H1 (cell line): ENCODE data around the gene ABHD2. TPM values are rescaled to one million over a fixed set of nuclear protein-coding genes. Genes with fewer than 3 reads are reported as not detected.

ENCODE experiments used
- CTCF ChIA-PET: fragments of 300-600 bp; sonication (Branson Sonifier 250); formaldehyde crosslinking; loops from one replicate; lab custom pipeline; 2021; ENCODE audit not compliant: partially characterized antibody; lab: Charles Lee
- POLR2A ChIA-PET: fragments of 300-600 bp; sonication (Branson Sonifier 250); formaldehyde crosslinking; loops from one replicate; lab custom pipeline; 2021; ENCODE audit warnings: inconsistent platforms; ENCODE audit not compliant: partially characterized antibody; lab: Charles Lee
- DNase-seq, 2 experiments: peaks; one replicate each; pipeline versions ENCODE4 v3.0.0 to v3.0.0-alpha.2; 2010 to 2022; ENCODE audit warnings: low spot score in 2 of 2, low read depth in 1 of 2, mixed read lengths in 1 of 2
- FAIRE-seq: peaks from 2 replicates; lab custom pipeline; 2011; peaks lifted over from hg19 to GRCh38; lab: Jason Lieb, UNC
- H2AFZ ChIP-seq: 2 replicates; pipeline ENCODE4 v1.8.1; 2012; ENCODE audit warnings: low read length, inconsistent platforms
- H2AK5ac ChIP-seq: 2 replicates; pipeline ENCODE4 v1.6.1; 2013; ENCODE audit warnings: low read depth, low read length
- H2BK120ac ChIP-seq: replicated peaks from 2 replicates; pipeline ENCODE3; 2013; ENCODE audit warnings: low read depth, low read length, inconsistent platforms
- H2BK12ac ChIP-seq: 2 replicates; pipeline ENCODE4 v1.6.1; 2013; ENCODE audit warnings: low read depth, low read length
- H2BK15ac ChIP-seq: 2 replicates; pipeline ENCODE4 v1.6.1; 2013; ENCODE audit warnings: low read length
- H2BK20ac ChIP-seq: 2 replicates; pipeline ENCODE4 v1.6.1; 2013; ENCODE audit warnings: low read length
- H2BK5ac ChIP-seq: 2 replicates; pipeline ENCODE4 v1.6.1; 2013; ENCODE audit warnings: low read depth, low read length
- H3K14ac ChIP-seq: 2 replicates; pipeline ENCODE4 v1.6.1; 2013; ENCODE audit warnings: inconsistent platforms; ENCODE audit not compliant: insufficient read length
- H3K18ac ChIP-seq: 2 replicates; pipeline ENCODE4 v1.6.1; 2013; ENCODE audit warnings: low read length; ENCODE audit errors: extremely low read depth
- H3K23ac ChIP-seq: 2 replicates; pipeline ENCODE4 v1.6.1; 2013; ENCODE audit warnings: inconsistent platforms; ENCODE audit not compliant: insufficient read length
- H3K23me2 ChIP-seq: 2 replicates; pipeline ENCODE4 v1.6.1; 2013; ENCODE audit warnings: low read depth, low read length
- H3K27ac ChIP-seq: 2 replicates; pipeline ENCODE4 v1.6.1; 2011; ENCODE audit warnings: low read depth, low read length, inconsistent platforms
- H3K27me3 ChIP-seq, 4 experiments: replicated peaks in 1 of 4; 1 replicate in 1 of 4; 2 replicates in 3 of 4; pipeline versions ENCODE4 v1.6.1 to v1.8.1; 2011 to 2013; ENCODE audit warnings: low read length in 3 of 4, mild to moderate bottlenecking in 3 of 4, inconsistent platforms in 2 of 4, mixed read lengths in 2 of 4, moderate library complexity in 1 of 4; ENCODE audit not compliant: control insufficient read depth in 3 of 4, insufficient read depth in 3 of 4; ENCODE audit errors: extremely low read depth in 1 of 4
- H3K36me3 ChIP-seq, 4 experiments: 2 replicates each; pipeline versions ENCODE4 v1.6.1 to v1.8.1; 2011 to 2013; ENCODE audit warnings: mild to moderate bottlenecking in 4 of 4, low read length in 3 of 4, moderate library complexity in 2 of 4, control low read depth in 1 of 4, inconsistent platforms in 1 of 4; ENCODE audit not compliant: insufficient read depth in 4 of 4, control insufficient read depth in 2 of 4
- H3K4ac ChIP-seq: replicated peaks from 2 replicates; pipeline ENCODE3; 2013; ENCODE audit warnings: low read length, low read depth, mixed read lengths, inconsistent platforms; ENCODE audit not compliant: insufficient read length
- H3K4me1 ChIP-seq, 4 experiments: replicated peaks in 1 of 4; 1 replicate in 1 of 4; 2 replicates in 3 of 4; pipeline versions ENCODE4 v1.6.1 to v1.8.1; 2011 to 2013; ENCODE audit warnings: low read length in 3 of 4, inconsistent platforms in 2 of 4, mixed read lengths in 1 of 4; ENCODE audit not compliant: insufficient read depth in 4 of 4, control insufficient read depth in 3 of 4
- H3K4me2 ChIP-seq, 2 experiments: 2 replicates each; pipeline versions ENCODE4 v1.6.1 to v1.8.1; 2011 to 2013; ENCODE audit warnings: low read depth in 2 of 2, low read length in 2 of 2, control low read depth in 1 of 2, inconsistent platforms in 1 of 2, mild to moderate bottlenecking in 1 of 2; ENCODE audit not compliant: insufficient read depth in 1 of 2
- H3K4me3 ChIP-seq, 4 experiments: fragments of 200-600, 300-600 bp in 1 of 4; sonication (generic), shearing (Covaris generic), sonication (Bioruptor Twin) in 1 of 4; 2 replicates each; pipeline versions ENCODE4 v1.5.1 to v1.8.1; 2011 to 2016; ENCODE audit warnings: low read length in 4 of 4, low read depth in 3 of 4, control low read depth in 2 of 4, inconsistent platforms in 2 of 4, mild to moderate bottlenecking in 2 of 4, mixed read lengths in 1 of 4, moderate library complexity in 1 of 4; ENCODE audit not compliant: insufficient read depth in 2 of 4; ENCODE audit errors: extremely low read depth in 1 of 4
- H3K56ac ChIP-seq: replicated peaks from 2 replicates; pipeline ENCODE3; 2013; ENCODE audit warnings: low read depth, mild to moderate bottlenecking, mixed read lengths, low read length, inconsistent platforms; ENCODE audit not compliant: insufficient read length
- H3K79me1 ChIP-seq: 2 replicates; pipeline ENCODE4 v1.6.1; 2013; ENCODE audit warnings: low read depth, low read length, control low read depth
- H3K79me2 ChIP-seq, 2 experiments: 2 replicates each; pipeline versions ENCODE4 v1.6.1 to v1.8.1; 2012 to 2013; ENCODE audit warnings: low read length in 2 of 2, mild to moderate bottlenecking in 2 of 2, inconsistent platforms in 1 of 2; ENCODE audit not compliant: insufficient read depth in 2 of 2, control insufficient read depth in 1 of 2
- H3K9ac ChIP-seq, 4 experiments: replicated peaks in 1 of 4; 1 replicate in 1 of 4; 2 replicates in 3 of 4; pipeline versions ENCODE4 v1.6.1 to v1.8.1; 2011 to 2013; ENCODE audit warnings: low read depth in 3 of 4, low read length in 3 of 4, control low read depth in 2 of 4, mild to moderate bottlenecking in 2 of 4, moderate library complexity in 2 of 4, inconsistent platforms in 1 of 4; ENCODE audit errors: extremely low read depth in 1 of 4
- H3K9me3 ChIP-seq, 2 experiments: 2 replicates each; pipeline versions ENCODE4 v1.6.1 to v1.8.1; 2012 to 2013; ENCODE audit warnings: mild to moderate bottlenecking in 2 of 2, moderate library complexity in 2 of 2, control low read depth in 1 of 2, inconsistent platforms in 1 of 2, low read depth in 1 of 2, low read length in 1 of 2, mixed read lengths in 1 of 2; ENCODE audit not compliant: insufficient read depth in 2 of 2
- H4K20me1 ChIP-seq, 2 experiments: replicated peaks in 1 of 2; 2 replicates each; pipeline versions ENCODE3 to v1.8.1; 2011 to 2013; ENCODE audit warnings: inconsistent platforms in 2 of 2, low read length in 2 of 2, mild to moderate bottlenecking in 1 of 2; ENCODE audit not compliant: insufficient read depth in 2 of 2, control insufficient read depth in 1 of 2
- H4K5ac ChIP-seq: 2 replicates; pipeline ENCODE4 v1.6.1; 2013; ENCODE audit warnings: low read length, low read depth, mixed read lengths, inconsistent platforms; ENCODE audit not compliant: insufficient read length
- H4K8ac ChIP-seq: 2 replicates; pipeline ENCODE4 v1.8.0; 2013; ENCODE audit warnings: mild to moderate bottlenecking, moderate library complexity, low read length, inconsistent platforms; ENCODE audit not compliant: insufficient read depth; ENCODE audit errors: extremely low read depth
- H4K91ac ChIP-seq: replicated peaks from 2 replicates; pipeline ENCODE3; 2013; ENCODE audit warnings: low read length, mixed read lengths, inconsistent platforms; ENCODE audit not compliant: insufficient read length
- BCL11A ChIP-seq, 2 experiments: IDR thresholded peaks; one replicate each; pipeline ENCODE4 v1.6.1; 2011; ENCODE audit warnings: low read depth in 2 of 2, low read length in 2 of 2, mild to moderate bottlenecking in 2 of 2
- EP300 ChIP-seq, 2 experiments: IDR thresholded peaks; 1 replicate in 1 of 2; 2 replicates in 1 of 2; pipeline ENCODE4 v1.6.1; 2011 to 2012; ENCODE audit warnings: low read depth in 2 of 2, low read length in 2 of 2, mild to moderate bottlenecking in 2 of 2, borderline replicate concordance in 1 of 2, inconsistent platforms in 1 of 2, moderate library complexity in 1 of 2
- FOSL1 ChIP-seq: IDR thresholded peaks from 2 replicates; pipeline ENCODE4 v1.6.1; 2011; ENCODE audit warnings: mild to moderate bottlenecking, low read depth, low read length, moderate library complexity; ENCODE audit not compliant: insufficient read depth
- SP4 ChIP-seq: IDR thresholded peaks from 2 replicates; pipeline ENCODE4 v1.6.1; 2012; ENCODE audit warnings: low read length, inconsistent platforms
- WGBS, 2 experiments: shearing (Covaris generic) in 1 of 2; methylation state at CpG; one replicate each; pipeline versions ENCODE4 v1.1.6 to v1.1.7; 2013 to 2015; ENCODE audit warnings: low lambda C conversion rate in 2 of 2, mixed read lengths in 2 of 2, inconsistent platforms in 1 of 2, low coverage in 1 of 2, missing lambda C conversion rate in 1 of 2; ENCODE audit not compliant: insufficient replicate concordance in 2 of 2, insufficient coverage in 1 of 2, insufficient read length in 1 of 2; ENCODE audit errors: extremely low coverage in 1 of 2, missing lambda C conversion rate in 1 of 2; 5-methylcytosine and 5-hydroxymethylcytosine counted together
- polyA plus RNA-seq, 7 experiments: library from polyadenylated mRNA; depleted of rRNA in 3 of 7; stranded (reverse) in 5 of 7; unstranded in 2 of 7; fragments of >200 nt in 5 of 7; fragments of 200-250 nt in 2 of 7; gene quantifications; 1 replicate in 5 of 7; 2 replicates in 1 of 7; 4 replicates in 1 of 7; pipeline versions ENCODE4 v1.2.1 to v1.2.3, GENCODE V29; 2011 to 2013; ENCODE audit warnings: missing spikeins in 2 of 7, mixed read lengths in 2 of 7
- total RNA-seq: library from RNA; stranded (reverse); fragmentation: NEBNext Ultra II Directional; extraction: Animal tissue kit (Norgen Biotek cat#: 25700); gene quantifications from 2 replicates; pipeline ENCODE4 v1.2.1, GENCODE V29; 2021

ABHD2 gene
- total and polyA plus RNA-seq, 2 of the 8 experiments (the other 6 are each of a cell fraction or from before 2014, with no cell fraction given): 9.1 to 23.7 TPM

GRCh38 chr15:89112341-89112971 lies 24.2 kb downstream of the ABHD2 start:
- H2BK15ac ChIP-seq: no peak overlapping the region
- no peak overlapping the region for H3K9ac ChIP-seq
- H3K4me3 ChIP-seq: no peak overlapping the region
- H3K18ac ChIP-seq: no peak overlapping the region
- H3K79me2 ChIP-seq: no peaks in the 10 kb centered on the region
- no peaks in the 10 kb centered on the region for H4K20me1 ChIP-seq
- H3K4me2 ChIP-seq: no peak overlapping the region
- FAIRE-seq (no peak), DNase-seq (no peak)
- H4K8ac ChIP-seq: no peak overlapping the region
- H3K23me2 ChIP-seq: no peaks in the 10 kb centered on the region
- H4K5ac ChIP-seq: no peak overlapping the region
- H4K91ac ChIP-seq: no peak overlapping the region
- no peaks in the 10 kb centered on the region for H3K36me3 ChIP-seq
- H3K27me3 ChIP-seq: peaks cover 0 to 1% (median 0%) of the 10 kb centered on the region in 4 experiments; a peak in 1 of 7 replicates
- ChIA-PET CTCF (interaction anchor here (0.6 to 23.0 kb wide), 16 partner anchors 9 to 233 kb away, joined by 3 to 297 read pairs (median 6); no protein-coding TSS in a partner anchor), POLR2A (interaction anchor here (0.5 to 3.9 kb wide), 8 partner anchors 8 to 215 kb away, joined by 3 to 20 read pairs (median 5); partner anchors contain the start of gene ABHD2)
- H3K23ac ChIP-seq: no peak overlapping the region
- H3K27ac ChIP-seq: no peak overlapping the region
- H2BK12ac ChIP-seq: no peak overlapping the region; the same call in 1 of the 2 replicates
- H3K9me3 ChIP-seq: no peaks in the 10 kb centered on the region
- TF ChIP-seq EP300 (IDR thresholded peaks at IDR 0.05; ENCODE audit: borderline replicate concordance in 1 of 2, low read depth in 2 of 2, low read length in 2 of 2): no peak
- no peak for TF ChIP-seq FOSL1
- no peak for TF ChIP-seq SP4
- TF ChIP-seq BCL11A (IDR thresholded peaks at IDR 0.05; ENCODE audit: low read depth in 2 of 2, low read length in 2 of 2): no peak
- no peak overlapping the region for H2BK20ac ChIP-seq
- H2AFZ ChIP-seq: no peak overlapping the region
- H3K56ac ChIP-seq: no peak overlapping the region
- H3K14ac ChIP-seq: no peak overlapping the region
- 91% methylated on average over 1 of the region's 1 CpG; no CpG with 5 or more reads in 1 of the 2 experiments for whole genome bisulfite sequencing, 2 experiments
- H3K4me1 ChIP-seq: peaks cover 12 to 35% (median 16%) of the 10 kb centered on the region in 4 experiments
- H3K4ac ChIP-seq: no peak overlapping the region
- no peak overlapping the region for H2BK5ac ChIP-seq
- no peak overlapping the region for H2BK120ac ChIP-seq
- H2AK5ac ChIP-seq: no peak overlapping the region; the same call in 1 of the 2 replicates
- H3K79me1 ChIP-seq: no peaks in the 10 kb centered on the region
